ENCODE results near the gene RNF183. TPM values are rescaled to one million over a fixed set of nuclear protein-coding genes. Genes with fewer than 3 reads are reported as not detected.

The RNF183 gene, protein sequence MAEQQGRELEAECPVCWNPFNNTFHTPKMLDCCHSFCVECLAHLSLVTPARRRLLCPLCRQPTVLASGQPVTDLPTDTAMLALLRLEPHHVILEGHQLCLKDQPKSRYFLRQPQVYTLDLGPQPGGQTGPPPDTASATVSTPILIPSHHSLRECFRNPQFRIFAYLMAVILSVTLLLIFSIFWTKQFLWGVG
- total RNA-seq = not detected in 2 replicates

DNA sequence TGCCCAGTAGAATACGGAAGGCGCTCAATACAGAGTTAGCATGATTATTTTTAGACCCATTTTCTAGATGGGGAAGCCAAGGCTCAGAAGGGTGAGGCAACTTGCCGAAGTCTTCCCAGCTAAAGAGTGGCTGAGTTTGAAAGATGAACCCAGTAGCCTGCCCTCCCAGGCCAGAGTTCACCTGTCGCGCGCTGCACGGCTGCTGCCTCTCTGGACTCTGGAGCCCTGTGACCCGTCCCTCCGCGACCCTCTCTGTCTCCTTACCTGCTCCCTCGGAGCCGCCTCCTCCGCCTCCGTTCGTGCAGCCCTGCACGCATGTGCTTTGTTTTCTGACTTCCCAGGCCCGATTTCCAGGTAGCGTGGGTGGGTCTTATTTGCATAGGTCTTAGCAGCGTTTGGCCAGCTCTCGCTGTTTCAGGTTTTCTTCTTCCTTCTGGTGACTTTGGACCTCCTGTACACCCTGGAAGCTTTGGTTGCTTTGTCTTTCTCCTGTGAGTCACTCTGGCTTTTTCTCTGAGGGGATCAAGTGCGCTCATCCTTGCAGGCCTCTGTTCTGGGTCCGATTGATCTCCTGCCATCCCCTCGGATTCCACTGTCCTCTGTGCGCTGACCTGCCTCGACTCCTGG, at the start of gene RNF183:
Gene RNF183, minus strand, starts transcription at position 585 of the 627 bp plus-strand sequence. CDS start 5,192 bp downstream, outside the sequence.

DNA sequence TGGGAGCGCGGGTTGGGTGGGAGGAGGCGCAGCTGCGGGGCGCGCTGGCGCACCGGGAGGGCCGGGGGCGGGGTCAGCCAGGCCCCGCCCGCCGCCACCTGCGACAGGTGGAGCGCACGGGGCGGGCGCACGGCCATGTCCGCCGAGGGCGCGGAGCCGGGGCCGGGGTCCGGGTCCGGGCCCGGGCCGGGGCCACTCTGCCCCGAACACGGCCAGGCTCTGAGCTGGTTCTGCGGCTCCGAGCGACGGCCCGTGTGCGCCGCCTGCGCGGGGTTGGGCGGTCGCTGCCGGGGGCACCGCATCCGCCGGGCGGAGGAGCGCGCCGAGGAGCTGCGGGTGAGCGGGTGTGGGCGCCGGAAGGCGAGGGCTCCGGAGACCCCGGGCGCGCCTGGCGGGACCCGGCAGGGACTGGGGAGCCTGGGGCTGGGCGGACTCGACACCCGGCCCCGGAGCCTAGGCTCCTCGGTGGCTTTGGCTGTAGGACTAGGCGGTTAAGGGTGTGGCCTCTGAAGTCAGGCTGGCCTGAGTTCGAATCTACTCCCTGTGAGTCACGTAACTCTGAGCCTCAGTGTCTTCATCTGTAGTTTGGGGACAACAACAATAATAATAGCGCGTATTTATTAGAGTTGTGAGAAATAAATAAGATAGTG, 46.4 kb upstream of the RNF183 start, which contains the start of gene BSPRY:
Gene BSPRY, plus strand, starts transcription at position 97 of the 650 bp plus-strand sequence. Its CDS starts 39 bp downstream, at position 136.

DNA sequence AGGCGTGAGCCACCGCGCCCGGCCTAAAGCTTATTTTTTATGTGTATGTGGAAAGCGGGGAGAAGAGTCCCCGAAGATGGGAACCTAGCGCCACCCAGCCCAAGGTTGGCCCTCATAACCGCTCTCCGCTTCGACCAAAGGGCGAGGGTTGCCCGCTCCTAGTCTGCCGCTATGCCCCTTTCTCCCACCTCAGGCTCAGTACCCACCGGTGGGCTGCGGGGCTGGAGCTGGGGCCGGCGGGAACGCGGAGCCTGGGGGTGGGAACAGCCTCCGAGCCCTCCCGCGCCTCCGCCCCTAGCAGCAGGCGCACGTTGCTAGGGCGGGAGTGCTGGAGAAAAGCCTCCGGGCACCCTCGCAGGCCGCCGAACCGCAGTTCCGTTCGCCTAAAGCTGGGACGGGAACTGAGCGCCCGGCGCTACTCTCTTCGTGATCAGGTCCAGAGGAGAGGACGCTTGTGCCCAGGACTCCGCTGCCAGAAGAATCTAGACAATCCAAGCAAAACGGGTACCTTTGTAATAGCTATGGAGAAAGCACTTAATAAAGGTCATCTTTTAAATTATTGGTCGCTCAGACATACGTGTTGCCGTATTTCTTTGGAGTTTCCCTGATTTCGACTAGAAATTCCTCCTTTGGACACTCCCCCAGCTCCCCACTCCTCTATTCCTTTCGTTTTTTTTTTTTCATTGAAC, 37.0 kb upstream of the RNF183 start, which contains the start of gene WDR31:
Gene WDR31, minus strand, starts transcription at position 265 of the 689 bp plus-strand sequence. CDS start 8,253 bp downstream, outside the sequence.

DNA sequence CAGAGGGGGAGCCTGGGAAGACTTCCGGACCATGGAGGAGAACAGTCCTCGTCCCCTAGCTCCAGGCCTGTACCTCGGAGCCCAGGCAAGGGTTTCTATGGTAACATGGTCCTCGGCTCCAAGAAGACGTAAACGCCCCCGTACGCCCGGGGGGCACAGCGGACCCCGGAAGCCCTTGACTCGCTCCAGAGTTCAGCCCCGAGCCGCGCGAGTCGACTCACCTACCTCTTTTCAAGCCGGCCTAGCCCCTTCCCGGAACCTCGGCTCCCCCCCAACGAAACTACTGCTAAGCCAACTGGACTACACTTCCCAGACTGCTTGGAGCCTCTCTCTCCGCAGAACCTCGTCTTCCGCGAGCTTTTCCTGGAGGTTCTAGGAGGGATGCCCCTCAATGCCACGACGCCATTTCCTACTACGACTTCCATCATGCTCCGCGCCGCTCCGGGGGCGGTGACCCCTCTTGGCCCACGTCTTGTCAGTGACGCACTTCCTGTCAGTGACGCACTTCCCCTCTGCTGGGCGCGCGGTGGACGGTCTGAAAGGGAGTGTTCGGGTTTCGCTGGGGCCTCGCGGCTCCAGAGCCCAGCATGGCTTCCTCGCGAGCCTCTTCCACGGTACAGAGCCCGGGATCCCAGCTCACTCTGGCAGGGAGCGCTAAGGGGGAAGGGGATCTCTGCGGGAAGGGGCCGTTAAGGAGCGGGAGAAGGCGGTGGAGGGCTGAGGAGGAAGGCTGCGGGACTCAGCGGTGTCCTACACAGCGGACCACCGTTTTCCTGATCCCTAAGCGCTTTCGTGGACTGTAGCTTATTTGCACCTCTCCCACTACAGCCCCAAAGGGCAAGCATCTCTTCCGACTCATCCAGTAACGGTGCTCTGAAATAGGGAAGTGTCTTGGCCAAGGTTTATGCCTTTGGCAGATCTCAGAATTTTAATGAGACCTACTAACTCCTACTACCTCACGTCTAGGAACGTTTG, 27.7 kb downstream of the RNF183 start, which contains the start of the genes CDC26 and PRPF4:
Gene CDC26, minus strand, starts transcription at position 416 of the 975 bp plus-strand sequence. CDS start 3,065 bp downstream, outside the sequence.
Gene PRPF4, plus strand, starts transcription at position 502 of the 975 bp plus-strand sequence. Its CDS starts 86 bp downstream, at position 588.

Other genes with a start within 250 kb of the RNF183 start
- 1.2 and 1.8 TPM in 2 replicates for gene ZFP37, start 246.7 kb downstream of the RNF183 start, total RNA-seq
- gene SLC31A2, start 152.4 kb downstream of the RNF183 start, total RNA-seq = 8.9 and 11.6 TPM in 2 replicates
- 21.8 and 22.0 TPM in 2 replicates for gene FKBP15, start 82.1 kb downstream of the RNF183 start, total RNA-seq
- gene SLC31A1, start 81.8 kb downstream of the RNF183 start, total RNA-seq = 18.5 and 19.0 TPM in 2 replicates
- 56.0 and 58.9 TPM in 2 replicates for gene CDC26, start 27.8 kb downstream of the RNF183 start, total RNA-seq
- 22.1 and 29.7 TPM in 2 replicates for gene PRPF4, start 27.7 kb downstream of the RNF183 start, total RNA-seq
- 2.1 and 2.9 TPM in 2 replicates for gene WDR31, start 36.9 kb upstream of the RNF183 start, total RNA-seq
- not detected in 2 replicates for gene BSPRY, start 46.2 kb upstream of the RNF183 start, total RNA-seq
- 2.9 and 5.9 TPM in 2 replicates for gene HDHD3, start 73.6 kb upstream of the RNF183 start, total RNA-seq
- gene ALAD, start 97.9 kb upstream of the RNF183 start, total RNA-seq = 25.7 and 27.1 TPM in 2 replicates
- 33.9 and 47.6 TPM in 2 replicates for gene POLE3, start 107.3 kb upstream of the RNF183 start, total RNA-seq
- gene C9orf43, start 107.4 kb upstream of the RNF183 start, total RNA-seq = 0.40 and 0.44 TPM in 2 replicates
- 200 and 229 TPM in 2 replicates for gene RGS3, start 160.4 kb upstream of the RNF183 start, total RNA-seq

Measured in aortic smooth muscle cell (primary cell).